RPMI8226 (cell line): Measurements from ENCODE around the gene LIX1L.
A peak's percentile ranks its signal among the peaks of the same experiment; 100 is the strongest.

Source experiments
- DNase-seq: peaks from one replicate; pipeline ENCODE4 v3.0.0-alpha.2; 2015

The LIX1L gene

DNA sequence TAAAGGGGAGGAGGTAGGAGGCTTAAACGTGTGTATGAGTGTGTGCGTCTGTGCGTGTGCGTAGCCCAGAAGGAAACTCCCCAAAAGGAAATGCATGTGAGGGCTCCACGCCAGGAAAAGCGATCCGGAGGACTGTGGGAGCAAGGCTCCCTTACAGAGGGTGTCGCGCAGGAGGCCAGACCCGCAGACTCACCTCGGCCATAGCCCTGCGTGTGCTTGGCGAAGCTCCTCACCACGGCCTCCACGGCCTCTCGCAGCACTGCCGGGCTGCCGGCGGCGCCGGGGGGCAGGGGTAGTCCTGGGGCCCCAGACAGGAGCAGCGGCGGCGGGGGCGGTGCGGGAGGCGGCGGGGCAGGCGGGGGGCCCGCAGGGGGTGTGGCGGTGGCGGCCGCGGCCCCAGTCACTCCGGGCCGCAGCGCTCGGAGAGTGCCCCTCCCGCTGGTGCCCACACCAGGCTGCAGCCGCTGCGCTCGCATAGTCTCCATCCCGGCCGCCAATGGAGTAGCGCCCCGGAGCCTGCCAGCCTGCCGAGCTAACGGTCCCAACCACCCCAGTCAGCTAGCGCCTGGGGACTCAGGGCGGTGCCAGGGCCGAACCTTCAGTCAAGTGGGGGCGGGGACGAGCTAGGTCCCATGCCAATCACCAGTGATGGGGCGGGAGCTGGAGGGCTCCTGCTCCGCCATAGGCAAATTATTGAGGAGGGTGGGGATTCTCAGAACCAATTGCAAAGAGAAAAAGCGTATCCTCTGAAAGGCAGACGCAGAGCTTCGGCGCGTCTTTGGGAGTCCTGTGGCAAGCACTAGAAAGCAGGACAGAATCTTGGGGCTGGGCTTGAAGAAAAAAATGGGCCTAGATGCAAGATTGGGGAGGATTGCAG, at the start of gene LIX1L:
LIX1L (minus strand) TSS at position 575 of the 877 bp plus-strand sequence; CDS start at position 485, 90 bp downstream.
- DNase-seq: peak; percentile 99

GRCh38 chr1:146001709-146002108, 43.9 kb upstream of the LIX1L start:
- DNase-seq: no peak

DNA sequence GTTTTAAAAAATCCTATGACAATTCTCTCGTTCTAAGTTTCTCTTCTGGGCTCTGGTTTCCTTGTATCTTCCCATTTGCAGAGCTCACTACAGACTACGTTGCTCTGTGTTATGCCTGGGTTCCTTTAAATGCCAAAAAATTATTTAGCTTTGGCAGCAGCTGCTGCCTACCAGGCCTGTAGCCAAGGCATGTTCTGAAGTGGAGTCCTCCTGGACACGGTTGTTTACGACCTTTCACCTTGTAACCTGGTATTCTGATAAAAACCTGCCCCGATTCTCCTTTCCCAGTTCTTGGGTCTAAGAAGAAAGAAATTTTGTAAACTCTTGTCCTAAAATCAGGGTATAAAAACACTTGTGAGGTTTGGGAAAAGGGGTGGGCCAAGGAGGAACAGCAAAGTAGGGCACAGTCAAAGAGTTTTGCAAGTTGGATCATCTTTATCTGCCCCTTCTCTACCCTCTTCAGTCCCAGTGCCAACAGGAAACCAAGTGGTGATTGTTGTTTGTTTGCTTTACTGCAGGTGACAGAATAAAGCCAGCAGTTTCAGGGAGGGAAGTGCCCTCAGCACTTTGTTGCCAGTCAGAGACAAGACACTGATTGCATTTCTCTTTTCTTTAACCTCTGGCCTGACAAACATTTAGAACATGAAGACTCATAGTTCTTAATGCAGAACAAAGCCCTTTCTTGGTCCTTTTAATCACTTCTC, 41.7 kb upstream of the LIX1L start:
- DNase-seq: peak; percentile 92

DNA sequence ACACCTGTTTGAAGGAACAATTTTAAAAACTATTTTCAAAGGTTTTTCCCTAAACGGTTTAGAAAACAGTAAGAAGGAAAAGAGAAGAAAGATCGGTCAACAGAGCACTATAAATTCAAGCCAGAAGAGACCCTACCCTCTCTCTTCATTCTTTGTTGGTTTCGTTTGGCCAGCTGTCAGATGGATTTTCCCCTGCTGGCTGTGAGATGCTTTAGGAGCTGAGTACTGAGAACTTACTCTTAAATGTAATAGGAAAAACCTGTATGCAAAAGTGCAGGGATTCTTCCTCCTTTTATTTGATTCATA, 39.9 kb upstream of the LIX1L start:
- DNase-seq: peak; percentile 66

GRCh38 chr1:145997016-145997717, 39.4 kb upstream of the LIX1L start:
- peak; percentile 69 for DNase-seq

- peak; percentile 99 for DNase-seq
These were observed 38.7 kb upstream of the LIX1L start, which contains the start of gene TXNIP for GRCh38 chr1:145996433-145997015. Gene TXNIP, minus strand, starts transcription at chr1:145996579. Its CDS starts 313 bp downstream, at chr1:145996266.

DNA sequence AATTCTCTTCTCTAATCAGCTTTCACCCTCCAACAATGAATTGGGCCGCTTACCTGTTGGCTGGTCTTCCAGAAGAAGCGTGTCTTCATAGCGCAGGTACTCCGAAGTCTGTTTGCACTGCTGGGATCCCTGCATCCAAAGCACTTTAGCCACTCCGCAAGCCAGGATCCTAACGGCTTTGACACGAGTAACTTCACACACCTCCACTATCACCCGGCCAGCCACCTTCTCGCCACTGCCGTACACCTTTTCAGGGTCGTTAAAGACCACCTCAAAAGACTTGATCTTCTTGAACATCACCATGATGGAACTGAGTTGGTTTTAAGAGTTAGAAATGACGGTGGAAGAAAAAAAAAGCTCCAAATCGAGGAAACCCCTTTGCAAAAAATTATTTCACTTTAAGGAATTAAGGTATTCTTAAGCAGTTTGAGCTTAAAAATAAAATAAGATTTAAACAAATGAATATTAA, 38.2 kb upstream of the LIX1L start:
- DNase-seq: peak; percentile 57

DNA sequence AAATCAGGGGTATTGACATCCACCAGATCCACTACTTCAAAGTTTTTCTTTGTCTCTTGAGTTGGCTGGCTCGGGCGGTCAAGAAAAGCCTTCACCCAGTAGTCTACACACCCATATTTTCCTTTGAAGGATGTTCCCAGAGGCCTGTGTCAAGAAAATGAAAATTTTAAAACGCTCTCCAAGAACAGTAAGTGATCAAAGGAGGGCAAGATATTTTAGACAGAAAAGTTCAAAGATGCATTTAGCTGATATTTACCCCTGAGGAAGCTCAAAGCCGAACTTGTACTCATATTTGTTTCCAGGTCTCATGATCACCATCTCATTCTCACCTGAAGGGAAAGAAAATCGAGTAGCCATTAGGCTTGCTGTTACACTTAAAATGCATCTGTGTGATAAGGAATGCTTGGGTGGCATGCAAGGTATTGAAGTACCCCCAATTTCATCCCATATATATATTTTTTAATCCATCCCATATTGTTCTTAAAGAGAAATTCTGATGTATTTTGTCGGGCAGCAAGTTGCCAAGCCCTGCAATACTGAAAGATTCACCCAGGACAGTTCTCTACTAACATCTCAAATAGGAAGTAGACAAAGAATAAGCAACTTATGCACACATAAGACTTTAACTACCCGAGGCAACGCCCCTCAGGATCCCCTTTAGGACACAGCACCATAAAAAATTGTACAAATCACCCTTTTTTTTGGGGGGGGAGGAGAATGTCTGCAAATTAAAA, 37.5 kb upstream of the LIX1L start:
- peak; percentile 42 for DNase-seq

DNA sequence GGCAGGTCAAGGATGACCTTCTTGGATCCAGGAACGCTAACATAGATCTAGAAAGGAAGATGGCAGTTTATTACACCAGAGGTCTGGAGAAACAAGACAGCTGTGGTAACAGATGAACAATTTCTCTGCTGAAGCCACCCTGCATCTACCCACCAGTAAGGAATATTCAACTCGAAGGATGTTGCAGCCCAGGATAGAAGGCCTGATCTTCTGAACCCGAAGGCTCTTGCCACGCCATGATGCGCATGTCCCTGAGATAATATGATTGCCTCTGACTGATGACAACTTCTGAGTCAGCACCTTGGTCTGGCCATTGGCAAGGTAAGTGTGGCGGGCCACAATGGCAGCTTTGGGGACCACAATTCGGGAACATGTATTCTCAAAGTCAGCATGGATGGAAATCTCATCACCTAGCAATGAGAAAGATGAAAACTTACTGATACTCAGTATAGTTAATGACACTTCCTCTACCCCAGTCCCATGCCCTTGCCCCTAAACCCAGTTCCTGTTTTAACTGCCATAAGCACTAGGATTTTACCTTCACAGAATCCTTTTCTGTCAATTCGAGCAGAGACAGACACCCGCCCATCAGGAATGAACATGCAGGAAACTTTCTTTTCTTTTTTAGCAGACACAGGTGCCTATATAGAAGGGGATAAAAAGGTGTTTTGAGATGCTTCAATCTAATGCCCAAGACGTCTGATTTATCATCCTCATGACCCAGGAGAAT, 36.7 kb upstream of the LIX1L start:
- DNase-seq: peak; percentile 71

DNA sequence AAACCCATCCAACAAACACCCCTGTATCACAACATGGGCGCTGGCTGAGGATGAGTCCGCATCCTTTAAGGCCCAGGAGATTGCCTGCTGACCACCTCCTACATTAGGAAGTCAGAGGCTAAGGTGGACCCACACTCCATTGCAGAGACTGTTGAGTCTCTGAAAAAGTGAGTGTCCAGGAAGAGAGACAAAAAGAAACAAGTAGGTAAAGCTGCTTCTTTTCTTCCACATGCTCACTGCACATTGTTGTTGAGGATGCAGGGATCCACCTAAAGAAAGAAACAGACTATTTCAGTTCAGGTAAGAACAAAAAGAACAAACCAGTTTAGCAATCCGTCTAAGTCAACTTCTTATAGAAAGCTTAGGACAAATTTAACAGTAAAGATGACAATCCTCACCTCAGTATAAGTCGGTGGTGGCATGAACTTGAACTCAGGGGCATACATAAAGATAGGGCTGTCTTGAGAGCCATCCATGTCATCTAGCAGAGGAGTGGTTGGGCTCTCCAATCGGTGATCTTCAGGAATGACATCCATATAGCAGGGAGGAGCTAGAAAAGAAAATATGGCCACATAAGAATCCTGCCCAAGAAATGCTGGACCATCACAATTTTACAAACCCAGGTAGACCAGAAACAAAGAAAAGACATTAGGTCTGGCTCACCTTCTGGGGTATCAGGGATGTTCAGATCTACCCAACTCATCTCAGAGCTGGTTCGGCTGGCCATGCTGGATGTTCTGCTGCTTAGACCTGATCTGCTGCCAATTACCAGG, 36.0 kb upstream of the LIX1L start:
- DNase-seq: peak; percentile 31

DNA sequence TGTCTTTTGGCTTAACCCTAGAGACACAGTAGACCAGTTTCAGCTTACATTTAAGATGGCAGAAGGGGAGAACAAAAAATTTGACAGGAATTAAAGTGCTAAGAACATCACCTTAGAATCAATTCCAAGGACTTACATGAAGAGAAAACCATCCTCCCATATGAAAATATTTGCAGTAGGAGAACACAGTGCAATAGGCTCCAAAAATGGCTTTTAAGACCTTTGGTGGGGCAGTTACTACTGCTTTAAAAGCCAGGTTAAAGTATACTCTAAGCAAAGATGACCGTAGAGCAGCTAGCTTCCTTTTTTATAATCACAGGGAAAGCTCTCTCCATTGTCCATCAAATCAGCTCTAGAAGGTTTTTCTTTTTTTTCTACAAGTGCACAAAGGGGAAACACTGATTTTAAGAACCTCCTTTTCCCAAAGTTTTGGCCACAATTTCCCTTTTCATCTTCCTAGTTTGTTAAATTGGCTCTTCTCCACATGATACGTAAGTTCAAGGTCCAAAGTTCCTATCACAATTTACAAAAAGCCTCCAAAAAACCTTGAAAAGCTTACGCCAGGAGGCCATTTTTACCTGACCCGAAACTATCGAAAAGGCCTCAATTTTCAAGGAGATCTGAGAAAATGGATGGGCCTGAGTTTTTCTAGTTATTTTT, 35.3 kb upstream of the LIX1L start:
- no peak for DNase-seq

DNA sequence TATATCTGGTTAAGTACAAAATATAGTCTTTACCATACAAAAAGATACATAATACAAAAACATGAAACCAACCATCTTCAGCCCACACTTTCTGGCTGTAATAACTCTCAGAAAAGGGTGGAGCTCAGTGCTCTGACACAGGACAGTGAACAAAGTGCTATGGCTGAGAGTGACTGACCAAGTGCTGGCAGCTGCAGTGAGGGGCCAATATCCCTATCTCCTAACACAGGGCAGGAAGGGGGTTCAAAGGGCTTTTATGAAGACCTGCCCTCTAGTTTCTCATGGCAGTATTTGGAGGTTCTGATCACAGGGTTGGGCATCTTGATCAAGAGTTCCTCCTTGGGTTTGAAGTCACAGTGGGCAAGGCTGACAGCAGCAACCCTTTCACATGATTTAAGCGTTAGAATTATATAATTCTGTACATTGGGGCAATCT, 34.7 kb upstream of the LIX1L start:
- peak; percentile 26 for DNase-seq

- peak; percentile 56 for DNase-seq
These were observed 34.1 kb upstream of the LIX1L start for GRCh38 chr1:145991735-145992412.

DNA sequence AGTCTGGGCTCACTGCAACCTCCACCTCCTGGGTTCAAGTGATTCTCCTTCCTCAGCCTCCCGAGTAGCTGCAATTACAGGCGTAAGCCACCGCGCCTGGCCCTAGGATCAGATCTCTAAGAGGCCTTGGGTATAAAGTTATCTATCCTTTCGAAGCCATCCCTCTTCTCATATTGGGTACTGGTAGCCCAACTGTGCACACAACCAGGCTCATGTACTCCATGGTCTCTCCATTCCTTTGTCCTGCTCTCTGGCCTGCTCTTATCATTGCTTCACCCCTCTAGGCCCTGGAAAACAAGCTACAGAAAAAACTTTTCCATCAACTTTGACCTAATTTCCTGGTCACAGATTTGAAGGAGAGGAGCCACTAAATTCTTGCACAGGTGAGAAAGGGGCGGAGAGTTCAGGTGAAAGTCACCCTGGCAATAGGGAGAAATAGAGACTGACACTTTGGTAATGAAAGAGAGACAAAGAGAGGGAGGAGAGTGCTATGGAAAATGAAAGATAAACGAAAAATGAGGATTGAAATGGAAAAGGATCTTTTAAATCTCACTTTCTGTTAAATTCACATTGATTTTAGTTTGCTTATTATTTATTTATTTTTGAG, 32.5 kb upstream of the LIX1L start:
- DNase-seq: peak; percentile 59

DNA sequence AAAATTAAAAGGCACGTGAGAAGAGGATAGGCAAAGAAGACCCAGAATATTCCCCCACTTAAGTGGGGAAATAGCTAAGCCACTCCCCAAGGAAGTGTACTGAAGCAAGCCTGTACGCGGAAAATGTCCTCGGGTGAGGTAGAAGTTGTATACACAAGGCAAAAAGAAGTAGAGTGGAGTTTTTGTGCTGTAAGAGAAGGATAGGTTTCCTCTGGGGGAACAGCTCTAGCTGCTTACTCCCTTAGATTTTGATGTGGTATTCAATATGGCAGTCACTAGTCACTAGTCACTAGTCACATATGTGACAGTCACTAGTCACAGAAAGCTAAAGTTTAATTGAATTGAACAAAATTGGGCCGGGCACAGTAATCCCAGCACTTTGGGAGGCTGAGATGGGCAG, 31.0 kb upstream of the LIX1L start:
- no peak for DNase-seq

GRCh38 chr1:145987926-145988325, 30.1 kb upstream of the LIX1L start:
- DNase-seq: no peak

GRCh38 chr1:145986551-145986950, 28.7 kb upstream of the LIX1L start:
- DNase-seq: no peak

- DNase-seq: peak; percentile 61
These were observed 28.0 kb upstream of the LIX1L start for GRCh38 chr1:145985502-145986439.
